Tibial nerve (tissue), 4 donors: ENCODE measurements around the gene LINGO1. TPM values are rescaled to one million over a fixed set of nuclear protein-coding genes. Genes with fewer than 3 reads are reported as not detected.

Experiments
- DNase-seq, 2 donors: peaks; one replicate each; pipeline ENCODE4 v3.0.0-alpha.2; 2019; ENCODE audit warnings: low spot score in 2 of 2
- H3K27ac ChIP-seq, 4 donors: fragments of 200-600 bp; sonication (generic) in 3 of 4; one replicate each; pipeline ENCODE4 v1.5.1; 2017 to 2019; ENCODE audit warnings: mild to moderate bottlenecking in 1 of 4
- H3K27me3 ChIP-seq, 2 donors: fragments of 200-600 bp; sonication (generic) in 1 of 2; one replicate each; pipeline versions ENCODE4 v1.5.1 to v1.6.0; 2017 to 2019
- H3K36me3 ChIP-seq, 3 donors: fragments of 200-600 bp; sonication (generic); one replicate each; pipeline ENCODE4 v1.5.1; 2018 to 2019
- H3K4me1 ChIP-seq, 4 donors: fragments of 200-600 bp; sonication (generic) in 3 of 4; one replicate each; pipeline ENCODE4 v1.5.1; 2017 to 2019
- H3K4me3 ChIP-seq, 4 donors: fragments of 200-600 bp; sonication (generic) in 3 of 4; one replicate each; pipeline ENCODE4 v1.5.1; 2017 to 2019; ENCODE audit warnings: mild to moderate bottlenecking in 1 of 4, moderate library complexity in 1 of 4
- H3K9me3 ChIP-seq, 4 donors: fragments of 200-600 bp; sonication (generic) in 3 of 4; one replicate each; pipeline ENCODE4 v1.5.1; 2017 to 2019
- CTCF ChIP-seq, 5 experiments: fragments of 200-600 bp in 3 of 5; fragments of 450-650 bp in 2 of 5; sonication (generic) in 3 of 5; IDR thresholded peaks; one replicate each; pipeline ENCODE4 v1.5.1; 2016 to 2019; ENCODE audit warnings: antibody characterized with exemption in 5 of 5, mild to moderate bottlenecking in 3 of 5, moderate library complexity in 2 of 5
- EP300 ChIP-seq, 2 donors: sonication (generic); formaldehyde crosslinking; IDR thresholded peaks; one replicate each; pipeline ENCODE4 v1.6.1; 2017; ENCODE audit warnings: antibody characterized with exemption in 2 of 2, mild to moderate bottlenecking in 1 of 2
- POLR2A ChIP-seq, 2 donors: fragments of 450-650 bp; IDR thresholded peaks; one replicate each; pipeline ENCODE4 v1.6.1; 2017; ENCODE audit warnings: antibody characterized with exemption in 2 of 2, mild to moderate bottlenecking in 2 of 2, moderate library complexity in 2 of 2
- WGBS, 2 donors: methylation state at CpG; one replicate each; pipeline ENCODE4 v1.1.5; 2018; 5-methylcytosine and 5-hydroxymethylcytosine counted together
- total RNA-seq, 4 donors: library from RNA; depleted of rRNA; stranded (reverse); fragments of >200 nt; gene quantifications; one replicate each; pipeline ENCODE4 v1.1.0, GENCODE V29; 2016

Gene LINGO1
- total RNA-seq, 4 donors from 2014 or later: 0.42 to 2.4 (median 1.3) TPM

- no peak for TF ChIP-seq EP300 (IDR thresholded peaks at IDR 0.05)
- TF ChIP-seq POLR2A (IDR thresholded peaks at IDR 0.05): no peak
- TF ChIP-seq CTCF (IDR thresholded peaks at IDR 0.05): no peak
- Histone ChIP-seq H3K27me3 (no peaks in the 10 kb centered on the region), H3K4me1 (no peaks in the 10 kb centered on the region), H3K9me3 (no peaks in the 10 kb centered on the region), H3K27ac (no peak overlapping the region), H3K4me3 (no peak overlapping the region), H3K36me3 (no peaks in the 10 kb centered on the region)
- DNase-seq: no peak
- WGBS, 2 donors: 76 to 78% methylated on average over 5 of the region's 5 CpGs
These were observed 49.9 kb downstream of the LINGO1 start for GRCh38 chr15:77582763-77583162.

DNA sequence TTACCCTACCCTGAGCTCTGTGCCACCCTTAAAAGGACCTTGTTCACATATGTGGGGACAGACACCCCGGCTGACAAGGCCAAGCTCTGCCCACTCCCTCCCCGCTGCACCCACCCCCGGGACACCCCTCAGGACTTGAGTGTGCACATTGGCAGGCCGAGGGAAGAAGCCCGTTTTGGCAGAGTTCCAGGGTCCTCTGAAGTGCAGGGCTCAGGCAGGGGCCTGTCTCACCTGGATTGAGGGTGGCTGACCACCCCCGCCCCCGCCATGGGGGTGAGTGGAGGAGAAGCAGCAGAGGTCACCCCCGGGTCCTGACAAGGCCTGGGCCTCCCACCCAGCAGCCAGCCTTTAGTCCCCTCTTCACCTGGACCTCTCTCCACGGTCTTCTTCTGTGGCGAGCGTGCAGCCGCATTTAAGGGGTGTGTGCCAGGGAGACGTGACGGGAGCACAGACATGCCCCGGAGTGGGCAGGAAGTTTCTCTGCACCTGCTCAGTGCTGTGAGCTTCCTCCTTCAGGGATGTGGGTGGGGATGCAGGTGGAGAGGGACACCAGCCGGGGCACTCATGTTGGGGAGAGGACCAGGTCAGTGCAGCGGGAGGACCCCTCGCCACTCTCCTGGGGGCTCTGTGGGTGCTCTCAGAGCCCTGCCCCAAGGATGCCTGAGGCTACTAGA lies 50.7 kb downstream of the LINGO1 start:
- Histone ChIP-seq H3K4me1 (no peaks in the 10 kb centered on the region), H3K9me3 (no peaks in the 10 kb centered on the region), H3K27ac (no peak overlapping the region), H3K27me3 (no peaks in the 10 kb centered on the region), H3K4me3 (no peak overlapping the region), H3K36me3 (no peaks in the 10 kb centered on the region)
- DNase-seq: no peak
- TF ChIP-seq EP300 (IDR thresholded peaks at IDR 0.05): no peak
- WGBS, 2 donors: 82 to 86% methylated on average over 13 to 18 of the region's 18 CpGs

- Histone ChIP-seq H3K9me3 (no peaks in the 10 kb centered on the region), H3K27me3 (no peaks in the 10 kb centered on the region), H3K4me1 (no peaks in the 10 kb centered on the region), H3K27ac (no peak overlapping the region), H3K4me3 (no peak overlapping the region), H3K36me3 (no peaks in the 10 kb centered on the region)
- no peak for TF ChIP-seq EP300 (IDR thresholded peaks at IDR 0.05)
- no peak for TF ChIP-seq CTCF (IDR thresholded peaks at IDR 0.05)
- TF ChIP-seq POLR2A (IDR thresholded peaks at IDR 0.05): no peak
- no peak for DNase-seq
- 82 to 86% methylated on average over 16 of the region's 16 CpGs for WGBS, 2 donors
These were observed 51.6 kb downstream of the LINGO1 start for GRCh38 chr15:77580996-77581682.

DNA sequence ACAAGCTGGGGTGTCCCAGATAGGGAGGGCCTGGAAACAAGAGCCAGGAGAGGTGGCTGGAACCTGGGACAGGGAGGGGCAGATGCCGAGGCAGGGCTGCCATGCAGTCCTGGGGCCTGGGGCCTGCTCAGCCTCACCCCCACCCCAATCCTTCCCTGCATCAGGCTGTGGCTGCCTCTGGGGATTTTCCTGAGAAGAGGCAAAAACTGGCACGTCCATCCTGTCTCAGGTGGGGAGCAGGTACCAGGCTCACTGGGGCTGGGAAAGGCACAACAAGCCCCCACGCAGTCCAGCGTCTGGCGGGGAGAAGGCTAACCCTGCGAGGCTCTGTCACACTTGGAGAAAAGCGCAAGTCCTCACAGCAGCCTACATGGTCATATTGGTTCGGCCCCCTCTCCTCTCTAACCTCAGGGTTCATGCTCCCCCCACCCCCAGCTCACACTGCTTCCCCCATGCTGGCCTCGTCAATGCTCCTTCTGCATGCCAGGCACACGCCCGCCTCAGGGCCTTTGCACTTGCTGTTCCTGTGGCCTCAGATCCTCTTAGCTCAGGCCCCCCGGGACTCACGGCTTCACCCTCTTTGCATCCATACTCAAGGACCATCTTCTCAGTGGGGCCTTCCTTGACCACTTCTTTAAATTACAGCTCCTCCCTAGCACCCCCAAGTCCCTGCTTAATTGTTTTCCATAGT lies 53.1 kb downstream of the LINGO1 start:
- WGBS, 2 donors: 97% methylated on average over 13 of the region's 13 CpGs
- Histone ChIP-seq H3K4me3 (no peak overlapping the region), H3K4me1 (no peaks in the 10 kb centered on the region), H3K27ac (no peak overlapping the region), H3K9me3 (no peaks in the 10 kb centered on the region), H3K27me3 (no peaks in the 10 kb centered on the region), H3K36me3 (no peaks in the 10 kb centered on the region)
- no peak for DNase-seq
- no peak for TF ChIP-seq EP300 (IDR thresholded peaks at IDR 0.05)
- no peak for TF ChIP-seq POLR2A (IDR thresholded peaks at IDR 0.05)
- TF ChIP-seq CTCF (IDR thresholded peaks at IDR 0.05): no peak

GRCh38 chr15:77578641-77579372 lies 53.9 kb downstream of the LINGO1 start:
- Histone ChIP-seq H3K27ac (no peak overlapping the region), H3K27me3 (no peaks in the 10 kb centered on the region), H3K4me1 (no peaks in the 10 kb centered on the region), H3K36me3 (no peaks in the 10 kb centered on the region), H3K9me3 (no peaks in the 10 kb centered on the region), H3K4me3 (no peak overlapping the region)
- TF ChIP-seq EP300 (IDR thresholded peaks at IDR 0.05) (no peak), CTCF (IDR thresholded peaks at IDR 0.05) (no peak)
- no peak for DNase-seq
- WGBS, 2 donors: 84 to 93% methylated on average over 13 to 15 of the region's 15 CpGs
